Sigmoid colon (tissue), 7 donors: ENCODE measurements around the gene SLC9A9. TPM values are rescaled to one million over a fixed set of nuclear protein-coding genes. Genes with fewer than 3 reads are reported as not detected.
A peak's percentile ranks its signal among the peaks of the same experiment; 100 is the strongest.

Source experiments
- DNase-seq: peaks from one replicate; pipeline ENCODE4 v3.0.0-alpha.2; 2019
- H3K27ac ChIP-seq, 4 donors: fragments of 200-600 bp; sonication (generic); one replicate each; pipeline ENCODE4 v1.5.1; 2016 to 2019; ENCODE audit warnings: mild to moderate bottlenecking in 1 of 4
- H3K27me3 ChIP-seq, 3 donors: fragments of 200-600 bp; sonication (generic); one replicate each; pipeline ENCODE4 v1.5.1; 2019; ENCODE audit warnings: mild to moderate bottlenecking in 1 of 3
- H3K36me3 ChIP-seq, 4 donors: fragments of 200-600 bp; sonication (generic); one replicate each; pipeline ENCODE4 v1.5.1; 2016 to 2019
- H3K4me1 ChIP-seq, 4 donors: fragments of 200-600 bp; sonication (generic); one replicate each; pipeline ENCODE4 v1.5.1; 2017 to 2019
- H3K4me3 ChIP-seq, 4 donors: fragments of 200-600 bp; sonication (generic); one replicate each; pipeline ENCODE4 v1.5.1; 2017 to 2019; ENCODE audit warnings: mild to moderate bottlenecking in 2 of 4, moderate library complexity in 1 of 4
- H3K9me3 ChIP-seq, 4 donors: fragments of 200-600 bp in 3 of 4; sonication (generic) in 3 of 4; one replicate each; pipeline versions ENCODE4 v1.5.1 to v1.6.1; 2013 to 2019
- EP300 ChIP-seq, 4 donors: sonication (generic); formaldehyde crosslinking; IDR thresholded peaks; one replicate each; pipeline ENCODE4 v1.6.1; 2017; ENCODE audit warnings: antibody characterized with exemption in 4 of 4
- POLR2A ChIP-seq, 2 donors: fragments of 450-650 bp; IDR thresholded peaks; one replicate each; pipeline ENCODE4 v1.6.1; 2016; ENCODE audit warnings: antibody characterized with exemption in 2 of 2, mild to moderate bottlenecking in 2 of 2, moderate library complexity in 2 of 2
- POLR2AphosphoS5 ChIP-seq, 4 donors: sonication (generic); formaldehyde crosslinking; IDR thresholded peaks; one replicate each; pipeline ENCODE4 v1.6.1; 2017; ENCODE audit warnings: antibody characterized with exemption in 4 of 4
- WGBS, 2 donors: extraction: QIAGEN DNeasy Blood & Tissue Kit; methylation state at CpG; one replicate each; pipeline ENCODE4 v1.1.7; 2013; 5-methylcytosine and 5-hydroxymethylcytosine counted together
- intact Hi-C: fragments of 100-400 bp; cut with DNase I; formaldehyde crosslinking; loops from one replicate; pipeline ENCODE4 v1.15.1; 2023
- polyA plus RNA-seq, 3 donors: library from polyadenylated mRNA; stranded (reverse); fragments of 200-250 nt; gene quantifications; one replicate each; pipeline ENCODE4 v1.2.3, GENCODE V29; 2013
- total RNA-seq, 4 donors: library from RNA; depleted of rRNA; stranded (reverse); fragments of >200 nt; gene quantifications; one replicate each; pipeline ENCODE4 v1.1.0, GENCODE V29; 2016
- TF ChIP-seq, protein P1 (sequence below), 4 experiments: fragments of 450-650 bp in 3 of 4; fragments of 200-600 bp in 1 of 4; IDR thresholded peaks; one replicate each; pipeline ENCODE4 v1.5.1; 2016 to 2019; ENCODE audit warnings: antibody characterized with exemption in 4 of 4, mild to moderate bottlenecking in 3 of 4, moderate library complexity in 2 of 4
- donor health status: healthy with polysubstance abuse.
- donor health status: Bipolar disorder and iron deficiency.
- donor health status: healthy.

SLC9A9 gene
- total and polyA plus RNA-seq, 7 donors: 2.4 to 29.9 (median 18.9) TPM

DNA sequence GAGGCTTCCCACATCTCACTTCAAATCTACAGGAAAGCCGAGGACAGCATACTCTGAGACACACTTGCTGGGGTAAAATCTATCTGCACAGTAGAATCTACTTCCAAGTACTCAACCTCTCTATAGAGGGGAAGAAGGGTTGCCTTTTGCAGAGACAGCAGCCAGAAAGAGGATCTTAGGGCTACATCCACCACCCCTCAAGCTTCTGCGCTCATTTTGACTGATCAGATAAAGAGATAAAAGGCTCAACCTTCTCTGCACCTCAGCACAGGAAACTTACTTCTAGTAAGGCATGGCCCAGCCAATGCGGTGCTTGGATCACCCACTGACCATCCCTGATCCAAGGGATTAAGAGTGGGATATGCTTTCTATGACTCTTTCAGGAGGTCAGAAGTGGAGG is 6.9 kb upstream of the SLC9A9 start:
- TF ChIP-seq EP300 (IDR thresholded peaks at IDR 0.05): no peak
- TF ChIP-seq, protein P1, sequence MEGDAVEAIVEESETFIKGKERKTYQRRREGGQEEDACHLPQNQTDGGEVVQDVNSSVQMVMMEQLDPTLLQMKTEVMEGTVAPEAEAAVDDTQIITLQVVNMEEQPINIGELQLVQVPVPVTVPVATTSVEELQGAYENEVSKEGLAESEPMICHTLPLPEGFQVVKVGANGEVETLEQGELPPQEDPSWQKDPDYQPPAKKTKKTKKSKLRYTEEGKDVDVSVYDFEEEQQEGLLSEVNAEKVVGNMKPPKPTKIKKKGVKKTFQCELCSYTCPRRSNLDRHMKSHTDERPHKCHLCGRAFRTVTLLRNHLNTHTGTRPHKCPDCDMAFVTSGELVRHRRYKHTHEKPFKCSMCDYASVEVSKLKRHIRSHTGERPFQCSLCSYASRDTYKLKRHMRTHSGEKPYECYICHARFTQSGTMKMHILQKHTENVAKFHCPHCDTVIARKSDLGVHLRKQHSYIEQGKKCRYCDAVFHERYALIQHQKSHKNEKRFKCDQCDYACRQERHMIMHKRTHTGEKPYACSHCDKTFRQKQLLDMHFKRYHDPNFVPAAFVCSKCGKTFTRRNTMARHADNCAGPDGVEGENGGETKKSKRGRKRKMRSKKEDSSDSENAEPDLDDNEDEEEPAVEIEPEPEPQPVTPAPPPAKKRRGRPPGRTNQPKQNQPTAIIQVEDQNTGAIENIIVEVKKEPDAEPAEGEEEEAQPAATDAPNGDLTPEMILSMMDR (IDR thresholded peaks at IDR 0.05): no peak
- no peak for TF ChIP-seq POLR2AphosphoS5 (IDR thresholded peaks at IDR 0.05)
- TF ChIP-seq POLR2A (IDR thresholded peaks at IDR 0.05): no peak
- Histone ChIP-seq H3K27me3 (no peaks in the 10 kb centered on the region), H3K36me3 (no peaks in the 10 kb centered on the region), H3K4me3 (no peak overlapping the region), H3K4me1 (peaks cover 0 to 4% (median 2%) of the 10 kb centered on the region in 4 donors), H3K27ac (no peak overlapping the region), H3K9me3 (no peaks in the 10 kb centered on the region)
- WGBS, 2 donors: 66 to 83% methylated on average over 3 of the region's 3 CpGs
- intact Hi-C loops: no loop called here
- no peak for DNase-seq

DNA sequence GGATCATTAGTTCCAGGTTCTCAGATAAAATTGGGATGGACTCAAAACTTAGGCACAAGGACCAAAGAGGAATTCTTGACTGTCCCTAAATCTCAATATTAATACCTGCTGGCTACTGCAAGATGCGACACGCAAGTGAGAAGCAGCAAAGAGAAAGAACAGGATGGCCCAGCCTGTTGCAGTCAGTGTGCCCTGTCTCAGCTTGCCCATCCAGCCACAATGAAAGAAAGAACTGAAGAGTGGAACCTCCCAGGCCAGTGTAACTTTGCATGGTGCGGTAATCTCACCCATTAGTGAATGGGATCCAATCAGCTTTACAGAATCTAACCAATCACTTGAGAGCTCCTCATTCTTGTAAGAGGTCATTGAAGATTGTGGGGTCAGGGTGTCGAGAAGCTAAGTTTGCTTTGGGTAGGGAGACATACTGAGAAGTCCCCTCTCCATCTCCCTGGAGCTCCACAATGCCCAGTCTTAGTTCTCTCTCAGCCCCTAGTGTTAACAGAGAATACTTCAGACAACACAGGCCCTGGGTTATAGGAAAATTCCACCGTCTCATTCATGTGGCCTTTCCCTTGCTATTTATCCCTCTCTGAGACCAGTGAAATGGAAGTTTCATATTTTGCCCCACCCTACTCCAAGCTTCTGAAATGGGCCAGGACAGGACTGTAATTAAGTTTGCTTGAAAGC is 3.2 kb upstream of the SLC9A9 start:
- 88 to 95% methylated on average over 5 of the region's 5 CpGs for WGBS, 2 donors
- Histone ChIP-seq H3K9me3 (no peaks in the 10 kb centered on the region), H3K27ac (no peak overlapping the region), H3K4me3 (no peak overlapping the region), H3K27me3 (no peaks in the 10 kb centered on the region), H3K4me1 (peaks cover 0 to 27% (median 12%) of the 10 kb centered on the region in 4 donors), H3K36me3 (no peaks in the 10 kb centered on the region)
- DNase-seq: no peak
- intact Hi-C loops: no loop called here
- TF ChIP-seq EP300 (IDR thresholded peaks at IDR 0.05) (no peak), POLR2A (IDR thresholded peaks at IDR 0.05) (no peak), POLR2AphosphoS5 (IDR thresholded peaks at IDR 0.05) (no peak)
- TF ChIP-seq, protein P1 (IDR thresholded peaks at IDR 0.05): no peak

GRCh38 chr3:143850877-143851276 is 2.6 kb upstream of the SLC9A9 start:
- TF ChIP-seq, protein P1 (IDR thresholded peaks at IDR 0.05): no peak
- TF ChIP-seq POLR2A (IDR thresholded peaks at IDR 0.05) (no peak), POLR2AphosphoS5 (IDR thresholded peaks at IDR 0.05) (no peak), EP300 (IDR thresholded peaks at IDR 0.05) (no peak)
- Histone ChIP-seq H3K4me1 (peaks cover 0 to 27% (median 15%) of the 10 kb centered on the region in 4 donors), H3K27ac (no peak overlapping the region), H3K27me3 (no peaks in the 10 kb centered on the region), H3K36me3 (no peaks in the 10 kb centered on the region), H3K9me3 (no peaks in the 10 kb centered on the region), H3K4me3 (no peak overlapping the region)
- intact Hi-C loops: no loop called here
- no peak for DNase-seq

DNA sequence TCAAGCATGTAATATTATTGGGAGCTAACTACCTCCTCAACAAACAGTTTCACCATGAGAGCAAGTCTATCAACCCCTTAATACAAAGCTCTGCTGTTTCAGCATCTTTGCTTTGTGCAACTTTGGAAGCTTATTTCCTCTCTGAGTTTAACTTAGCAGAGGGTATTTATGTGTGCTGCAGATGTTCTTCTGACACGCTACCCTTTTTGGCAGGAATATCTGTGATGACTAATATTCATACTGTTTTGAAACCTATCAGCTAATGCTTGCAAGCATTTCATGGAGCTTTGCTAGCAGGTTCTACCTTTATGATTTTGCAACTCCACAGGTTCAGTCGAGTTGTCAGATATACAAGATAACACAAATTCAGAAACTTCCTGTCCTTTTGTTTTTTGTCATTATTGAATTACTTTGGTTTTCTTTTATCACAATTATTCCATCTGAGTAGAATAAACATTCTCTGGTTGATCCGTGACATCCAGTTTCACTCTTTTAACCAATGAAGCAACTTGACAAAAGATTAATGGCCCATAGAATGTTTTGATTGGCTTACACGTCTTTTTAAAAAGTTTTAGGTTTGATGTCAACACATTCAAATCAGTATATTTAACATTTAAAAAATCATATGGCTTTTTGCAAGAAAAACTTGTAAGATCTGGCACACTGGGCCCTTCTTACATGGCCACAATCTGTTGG is 1.7 kb upstream of the SLC9A9 start:
- Histone ChIP-seq H3K27ac (peak overlapping the region in 2 of 4 donors; percentile 33 to 34), H3K9me3 (no peaks in the 10 kb centered on the region), H3K4me1 (peaks cover 0 to 30% (median 16%) of the 10 kb centered on the region in 4 donors), H3K36me3 (no peaks in the 10 kb centered on the region), H3K4me3 (no peak overlapping the region), H3K27me3 (no peaks in the 10 kb centered on the region)
- TF ChIP-seq POLR2AphosphoS5 (IDR thresholded peaks at IDR 0.05): peak in 2 of 4 donors; percentile 29 to 47
- TF ChIP-seq, protein P1 (IDR thresholded peaks at IDR 0.05): no peak
- 33 to 43% methylated on average over 4 of the region's 4 CpGs for WGBS, 2 donors
- intact Hi-C loops: loop anchor here (5.0 kb wide), 1 partner anchor 63 kb away; no protein-coding TSS in a partner anchor
- no peak for DNase-seq
